T-cell (primary cell): ENCODE measurements around the gene NCAM2. TPM values are rescaled to one million over a fixed set of nuclear protein-coding genes. Genes with fewer than 3 reads are reported as not detected.

ENCODE experiments used
- ATAC-seq, 4 experiments: fragments of 200-7000 bp in 3 of 4; fragments of 150-1000 bp in 1 of 4; cut with Tn5 transposase; replicated peaks in 1 of 4; 1 replicate in 3 of 4; 2 replicates in 1 of 4; pipeline ENCODE4 v1.10.0; 2021; ENCODE audit warnings: moderate library complexity in 3 of 4, mild to moderate bottlenecking in 2 of 4, moderate number of reproducible peaks in 1 of 4
- CTCF ChIA-PET, 2 donors: fragments of 300-600 bp; sonication (Branson Sonifier 250); formaldehyde crosslinking; loops; one replicate each; lab custom pipeline; 2022; ENCODE audit warnings: antibody characterized with exemption in 2 of 2; lab: Charles Lee
- POLR2A ChIA-PET, 2 donors: fragments of 300-600 bp; sonication (Branson Sonifier 250); formaldehyde crosslinking; loops; one replicate each; lab custom pipeline; 2022; ENCODE audit warnings: antibody characterized with exemption in 2 of 2; lab: Charles Lee
- DNase-seq, 35 experiments: peaks; one replicate each; pipeline versions ENCODE4 v3.0.0 to v3.0.0-alpha.2; 2013 to 2023
- H3K27ac ChIP-seq: one replicate; pipeline ENCODE4 v1.5.1; 2013; ENCODE audit warnings: low read length
- H3K27me3 ChIP-seq, 2 experiments: replicated peaks in 1 of 2; 1 replicate in 1 of 2; 2 replicates in 1 of 2; pipeline versions ENCODE4 v1.6.1 to v1.7.0; 2013; ENCODE audit warnings: low read length in 1 of 2, mixed read lengths in 1 of 2; ENCODE audit not compliant: control insufficient read depth in 2 of 2, insufficient read depth in 2 of 2; ENCODE audit errors: extremely low read depth in 1 of 2
- H3K36me3 ChIP-seq, 2 donors: 1 replicate in 1 of 2; 2 replicates in 1 of 2; pipeline versions ENCODE4 v1.6.1 to v1.7.0; 2013; ENCODE audit warnings: low read length in 1 of 2; ENCODE audit not compliant: control insufficient read depth in 2 of 2, insufficient read depth in 1 of 2; ENCODE audit errors: extremely low read depth in 1 of 2
- H3K4me1 ChIP-seq, 2 experiments: 1 replicate in 1 of 2; 2 replicates in 1 of 2; pipeline versions ENCODE4 v1.6.1 to v1.7.0; 2013; ENCODE audit warnings: low read length in 2 of 2, mixed read lengths in 1 of 2; ENCODE audit not compliant: insufficient read depth in 2 of 2, control insufficient read depth in 1 of 2; ENCODE audit errors: extremely low read depth in 1 of 2
- H3K4me3 ChIP-seq, 2 donors: 1 replicate in 1 of 2; 2 replicates in 1 of 2; pipeline versions ENCODE4 v1.5.1 to v1.7.0; 2013; ENCODE audit warnings: mild to moderate bottlenecking in 2 of 2, low read length in 1 of 2, moderate library complexity in 1 of 2; ENCODE audit not compliant: control insufficient read depth in 1 of 2; ENCODE audit errors: extremely low read depth in 1 of 2
- H3K9me3 ChIP-seq: 2 replicates; pipeline ENCODE4 v1.7.0; 2013
- H3K27ac Mint-ChIP-seq, 2 donors: one replicate each; pipeline ENCODE4 v1.8.0; 2020 to 2021; ENCODE audit warnings: mild to moderate bottlenecking in 2 of 2, mixed read lengths in 2 of 2
- H3K27me3 Mint-ChIP-seq, 2 donors: one replicate each; pipeline ENCODE4 v1.8.0; 2021 to 2022; ENCODE audit warnings: mixed read lengths in 2 of 2
- H3K36me3 Mint-ChIP-seq: one replicate; pipeline ENCODE4 v1.8.0; 2021; ENCODE audit warnings: mixed read lengths
- H3K4me1 Mint-ChIP-seq, 3 donors: one replicate each; pipeline ENCODE4 v1.8.0; 2020 to 2022; ENCODE audit warnings: mixed read lengths in 3 of 3, mild to moderate bottlenecking in 1 of 3
- H3K4me3 Mint-ChIP-seq, 3 donors: one replicate each; pipeline ENCODE4 v1.8.0; 2020 to 2022; ENCODE audit warnings: mild to moderate bottlenecking in 3 of 3, mixed read lengths in 3 of 3, moderate library complexity in 3 of 3
- H3K9me3 Mint-ChIP-seq, 3 donors: one replicate each; pipeline ENCODE4 v1.8.0; 2020 to 2022; ENCODE audit warnings: mixed read lengths in 3 of 3
- WGBS: methylation state at CpG from one replicate; pipeline ENCODE4 v1.1.5; 2013; ENCODE audit warnings: missing lambda C conversion rate; ENCODE audit not compliant: insufficient coverage; 5-methylcytosine and 5-hydroxymethylcytosine counted together
- total RNA-seq, 35 experiments: library from RNA in 6 of 35; stranded (reverse) in 6 of 35; fragments of 120-200 nt in 1 of 35; gene quantifications; one replicate each; pipeline versions ENCODE4 v1.2.1 to v1.2.4 and lab custom pipeline; 2013 to 2026

The NCAM2 gene
- total RNA-seq, 5 donors from 2014 or later (not counting 1 experiment from before 2014, with no cell fraction given): 0.41 to 0.46 TPM; not detected in 3

GRCh38 chr21:21119091-21119490, 120.9 kb downstream of the NCAM2 start:
- no peaks in the 10 kb centered on the region for H3K27me3 Mint-ChIP-seq
- Histone ChIP-seq H3K27ac (no peak overlapping the region), H3K9me3 (no peaks in the 10 kb centered on the region), H3K4me3 (no peak overlapping the region), H3K27me3 (no peaks in the 10 kb centered on the region), H3K36me3 (no peaks in the 10 kb centered on the region), H3K4me1 (no peaks in the 10 kb centered on the region)
- peaks cover 0 to 5% (median 0%) of the 10 kb centered on the region in 3 donors for H3K9me3 Mint-ChIP-seq
- DNase-seq (no peak), ATAC-seq (no peak)
- H3K27ac Mint-ChIP-seq: no peak overlapping the region
- POLR2A ChIA-PET: no interaction called here
- H3K36me3 Mint-ChIP-seq: no peaks in the 10 kb centered on the region
- H3K4me1 Mint-ChIP-seq: no peaks in the 10 kb centered on the region
- no CpG with 5 or more reads among the region's 2 CpGs for WGBS
- CTCF ChIA-PET: no interaction called here
- no peak overlapping the region for H3K4me3 Mint-ChIP-seq

DNA sequence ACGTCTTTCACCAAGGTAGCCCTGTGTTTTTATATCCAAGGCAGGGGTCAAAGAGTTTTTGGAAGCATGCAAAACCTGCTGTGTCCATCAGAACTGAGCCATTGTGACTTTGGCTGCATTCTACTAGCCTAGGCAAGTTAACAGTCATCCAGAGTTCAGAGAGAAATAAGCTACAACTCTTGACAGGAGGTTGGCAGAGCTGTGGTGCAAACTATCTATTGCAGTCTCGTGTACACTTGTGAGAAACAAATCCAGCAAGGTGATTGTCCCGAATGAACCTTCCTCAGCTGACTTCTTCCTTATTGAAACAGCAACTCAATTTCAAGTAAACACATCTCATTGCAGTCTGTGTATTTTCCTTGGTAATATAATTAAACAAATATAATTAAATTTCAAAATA, 124.5 kb downstream of the NCAM2 start:
- peaks cover 0 to 5% (median 0%) of the 10 kb centered on the region in 3 donors for H3K9me3 Mint-ChIP-seq
- POLR2A ChIA-PET: no interaction called here
- Histone ChIP-seq H3K4me3 (no peak overlapping the region), H3K9me3 (no peaks in the 10 kb centered on the region), H3K27me3 (no peaks in the 10 kb centered on the region), H3K27ac (no peak overlapping the region), H3K36me3 (no peaks in the 10 kb centered on the region), H3K4me1 (no peaks in the 10 kb centered on the region)
- CTCF ChIA-PET: no interaction called here
- ATAC-seq: no peak
- no peaks in the 10 kb centered on the region for H3K27me3 Mint-ChIP-seq
- 78% methylated on average over 1 of the region's 3 CpGs for WGBS
- H3K27ac Mint-ChIP-seq: no peak overlapping the region
- H3K4me3 Mint-ChIP-seq: no peak overlapping the region
- DNase-seq: no peak
- no peaks in the 10 kb centered on the region for H3K4me1 Mint-ChIP-seq
- H3K36me3 Mint-ChIP-seq: no peaks in the 10 kb centered on the region

- Histone ChIP-seq H3K4me3 (no peak overlapping the region), H3K27me3 (no peaks in the 10 kb centered on the region), H3K27ac (no peak overlapping the region), H3K36me3 (no peaks in the 10 kb centered on the region), H3K4me1 (no peaks in the 10 kb centered on the region), H3K9me3 (no peaks in the 10 kb centered on the region)
- H3K36me3 Mint-ChIP-seq: no peaks in the 10 kb centered on the region
- H3K27me3 Mint-ChIP-seq: no peaks in the 10 kb centered on the region
- ChIA-PET POLR2A (no interaction called here), CTCF (interaction anchor here in 1 of 2 donors (0.6 kb wide), 1 partner anchor 25 kb away, joined by 3 read pairs; no protein-coding TSS in a partner anchor)
- H3K27ac Mint-ChIP-seq: no peak overlapping the region
- no peak overlapping the region for H3K4me3 Mint-ChIP-seq
- H3K9me3 Mint-ChIP-seq: peaks cover 0 to 5% (median 5%) of the 10 kb centered on the region in 3 donors
- H3K4me1 Mint-ChIP-seq: no peaks in the 10 kb centered on the region
- ATAC-seq (no peak), DNase-seq (no peak)
These were observed 134.2 kb downstream of the NCAM2 start for GRCh38 chr21:21132390-21132789.

GRCh38 chr21:21137986-21138385, 139.8 kb downstream of the NCAM2 start:
- Histone ChIP-seq H3K27me3 (no peaks in the 10 kb centered on the region), H3K4me3 (no peak overlapping the region), H3K27ac (no peak overlapping the region), H3K36me3 (no peaks in the 10 kb centered on the region), H3K9me3 (no peaks in the 10 kb centered on the region), H3K4me1 (no peaks in the 10 kb centered on the region)
- CTCF ChIA-PET: interaction anchor here in 1 of 2 donors (0.6 kb wide), 1 partner anchor 22 kb away, joined by 4 read pairs; no protein-coding TSS in a partner anchor
- Mint-ChIP-seq H3K27ac (no peak overlapping the region), H3K4me1 (no peaks in the 10 kb centered on the region), H3K27me3 (no peaks in the 10 kb centered on the region), H3K9me3 (peaks cover 0 to 7% (median 5%) of the 10 kb centered on the region in 3 donors), H3K4me3 (no peak overlapping the region), H3K36me3 (no peaks in the 10 kb centered on the region)
- POLR2A ChIA-PET: no interaction called here
- no peak for DNase-seq
- no CpG with 5 or more reads among the region's 2 CpGs for WGBS
- ATAC-seq: no peak

- Mint-ChIP-seq H3K27me3 (no peaks in the 10 kb centered on the region), H3K4me1 (no peaks in the 10 kb centered on the region), H3K27ac (no peak overlapping the region), H3K4me3 (no peak overlapping the region), H3K9me3 (no peaks in the 10 kb centered on the region), H3K36me3 (no peaks in the 10 kb centered on the region)
- 92% methylated on average over 16 of the region's 25 CpGs for WGBS
- H3K4me3 ChIP-seq: no peak overlapping the region
- ChIA-PET CTCF (no interaction called here), POLR2A (no interaction called here)
- no peaks in the 10 kb centered on the region for H3K4me1 ChIP-seq
- DNase-seq (no peak), ATAC-seq (no peak)
- H3K9me3 ChIP-seq: no peaks in the 10 kb centered on the region
- H3K27me3 ChIP-seq: no peaks in the 10 kb centered on the region
- H3K36me3 ChIP-seq: no peaks in the 10 kb centered on the region
- H3K27ac ChIP-seq: no peak overlapping the region
These were observed 148.6 kb downstream of the NCAM2 start for GRCh38 chr21:21146587-21147373.

GRCh38 chr21:21147374-21147745, 149.2 kb downstream of the NCAM2 start:
- H3K27me3 Mint-ChIP-seq: no peaks in the 10 kb centered on the region
- ATAC-seq (no peak), DNase-seq (no peak)
- Histone ChIP-seq H3K27me3 (no peaks in the 10 kb centered on the region), H3K9me3 (no peaks in the 10 kb centered on the region), H3K4me1 (no peaks in the 10 kb centered on the region), H3K4me3 (no peak overlapping the region), H3K36me3 (no peaks in the 10 kb centered on the region), H3K27ac (no peak overlapping the region)
- no peaks in the 10 kb centered on the region for H3K36me3 Mint-ChIP-seq
- H3K4me3 Mint-ChIP-seq: no peak overlapping the region
- no peak overlapping the region for H3K27ac Mint-ChIP-seq
- ChIA-PET CTCF (no interaction called here), POLR2A (no interaction called here)
- no peaks in the 10 kb centered on the region for H3K9me3 Mint-ChIP-seq
- WGBS: 80% methylated on average over 1 of the region's 4 CpGs
- H3K4me1 Mint-ChIP-seq: no peaks in the 10 kb centered on the region
